A549 (cell line): ENCODE measurements around the gene FADS1. TPM values are rescaled to one million over a fixed set of nuclear protein-coding genes. Genes with fewer than 3 reads are reported as not detected.

Experiments
- ATAC-seq, 2 experiments: fragments of 200-7000 bp in 1 of 2; fragments of >200 bp in 1 of 2; cut with Nextera tagmentation in 1 of 2; cut with Tn5 transposase in 1 of 2; 3 replicates each; pipeline versions ENCODE4 v1.8.0 to v1.9.1; 2018 to 2020; ENCODE audit warnings: mild to moderate bottlenecking in 1 of 2, moderate library complexity in 1 of 2
- CTCF ChIA-PET: fragments of 300-600 bp; sonication (Branson Sonifier 250); formaldehyde crosslinking; extraction: SDS; loops from one replicate; lab custom pipeline; 2021; ENCODE audit warnings: antibody characterized with exemption, inconsistent platforms; lab: Yijun Ruan, JAX
- POLR2A ChIA-PET: fragments of 350-600 bp; formaldehyde crosslinking; extraction: SDS; loops from one replicate; lab custom pipeline; 2021; ENCODE audit warnings: antibody characterized with exemption, inconsistent platforms; lab: Yijun Ruan, JAX
- DNase-seq, 2 experiments: peaks; one replicate each; pipeline versions ENCODE4 v3.0.0 to v3.0.0-alpha.2; 2011 to 2016; ENCODE audit warnings: low read depth in 1 of 2, low spot score in 1 of 2
- FAIRE-seq: peaks from 2 replicates; lab custom pipeline; 2011; peaks lifted over from hg19 to GRCh38; lab: Jason Lieb, UNC
- H3K27ac ChIP-seq, 2 experiments: fragments of >200 bp; sonication (Bioruptor Twin); formaldehyde crosslinking; 3 replicates each; pipeline ENCODE4 v1.5.1; 2016 to 2017
- H3K4me1 ChIP-seq: fragments of >200 bp; sonication (Bioruptor Twin); formaldehyde crosslinking; 3 replicates; pipeline ENCODE4 v1.6.1; 2016
- H3K4me2 ChIP-seq: fragments of >200 bp; sonication (Bioruptor Twin); formaldehyde crosslinking; 3 replicates; pipeline ENCODE4 v1.6.1; 2016
- H3K4me3 ChIP-seq: fragments of >200 bp; sonication (Bioruptor Twin); formaldehyde crosslinking; 3 replicates; pipeline ENCODE4 v1.5.1; 2016
- H3K9me3 ChIP-seq: fragments of >200 bp; sonication (Bioruptor Twin); formaldehyde crosslinking; 3 replicates; pipeline ENCODE4 v1.6.1; 2016
- ATOH8 ChIP-seq: fragments of 250-450 bp; sonication (Bioruptor Pico); IDR thresholded peaks from 2 replicates; pipeline ENCODE4 v1.5.0; 2020; ENCODE audit warnings: low read depth, mild to moderate bottlenecking, moderate library complexity
- BHLHE40 ChIP-seq: IDR thresholded peaks from 2 replicates; pipeline ENCODE4 v1.6.1; 2012; ENCODE audit warnings: low read depth, low read length, inconsistent platforms
- CEBPB ChIP-seq, 2 experiments: fragments of >200 bp in 1 of 2; sonication (Bioruptor Twin) in 1 of 2; formaldehyde crosslinking in 1 of 2; IDR thresholded peaks; 2 replicates each; pipeline ENCODE4 v1.6.1; 2012 to 2016
- CTCF ChIP-seq: fragments of >200 bp; sonication (Bioruptor Twin); formaldehyde crosslinking; IDR thresholded peaks from 3 replicates; pipeline ENCODE4 v1.5.1; 2016
- E2F6 ChIP-seq: IDR thresholded peaks from 2 replicates; pipeline ENCODE4 v1.6.1; 2012; ENCODE audit warnings: low read depth, borderline replicate concordance
- EHF ChIP-seq: fragments of 250-450 bp; sonication (Bioruptor Pico); IDR thresholded peaks from 2 replicates; pipeline ENCODE4 v1.5.0; 2020; ENCODE audit warnings: mild to moderate bottlenecking
- EHMT2 ChIP-seq: fragments of 200-600 bp; sonication (generic); IDR thresholded peaks from 2 replicates; pipeline ENCODE4 v1.6.1; 2016; ENCODE audit warnings: antibody characterized with exemption, low read depth, mild to moderate bottlenecking, moderate library complexity
- ELK1 ChIP-seq: fragments of 150-350 bp; IDR thresholded peaks from 2 replicates; pipeline ENCODE4 v1.6.1; 2014; ENCODE audit warnings: low read depth, mild to moderate bottlenecking, low read length
- FOSB ChIP-seq: fragments of 250-450 bp; sonication (Bioruptor Pico); IDR thresholded peaks from 2 replicates; pipeline ENCODE4 v1.5.0; 2020; ENCODE audit warnings: mild to moderate bottlenecking, moderate library complexity
- FOXS1 ChIP-seq: fragments of 250-450 bp; sonication (Bioruptor Pico); IDR thresholded peaks from 2 replicates; pipeline ENCODE4 v1.5.0; 2020; ENCODE audit warnings: mild to moderate bottlenecking, moderate library complexity
- GATA3 ChIP-seq: IDR thresholded peaks from 2 replicates; pipeline ENCODE4 v1.6.1; 2012; ENCODE audit warnings: borderline replicate concordance
- HDAC2 ChIP-seq: fragments of 200-600 bp; sonication (generic); IDR thresholded peaks from 2 replicates; pipeline ENCODE4 v1.6.1; 2016
- HES2 ChIP-seq: fragments of >200 bp; sonication (Bioruptor Twin); formaldehyde crosslinking; IDR thresholded peaks from 2 replicates; pipeline ENCODE4 v1.6.1; 2016
- HMGXB4 ChIP-seq: fragments of 250-450 bp; sonication (Bioruptor Pico); IDR thresholded peaks from 2 replicates; pipeline ENCODE4 v1.5.0; 2021; ENCODE audit warnings: mild to moderate bottlenecking, moderate library complexity, borderline replicate concordance
- HOXA7 ChIP-seq: fragments of 250-450 bp; sonication (Bioruptor Pico); IDR thresholded peaks from 2 replicates; pipeline ENCODE4 v1.5.0; 2020; ENCODE audit warnings: mild to moderate bottlenecking, moderate library complexity
- HOXB13 ChIP-seq: fragments of 250-450 bp; sonication (Bioruptor Pico); IDR thresholded peaks from 2 replicates; pipeline ENCODE4 v1.5.0; 2020; ENCODE audit warnings: low read depth, mild to moderate bottlenecking, moderate library complexity
- JUN ChIP-seq, 2 experiments: fragments of >200 bp; sonication (Bioruptor Twin); formaldehyde crosslinking; IDR thresholded peaks; 2 replicates in 1 of 2; 3 replicates in 1 of 2; pipeline ENCODE4 v1.6.1; 2016 to 2017
- JUNB ChIP-seq: fragments of >200 bp; sonication (Bioruptor Twin); formaldehyde crosslinking; IDR thresholded peaks from 2 replicates; pipeline ENCODE4 v1.6.1; 2016
- KDM5A ChIP-seq: fragments of 200-600 bp; sonication (generic); IDR thresholded peaks from 2 replicates; pipeline ENCODE4 v1.6.1; 2016; ENCODE audit warnings: antibody characterized with exemption, mild to moderate bottlenecking
- MAFK ChIP-seq: fragments of 450-650 bp; IDR thresholded peaks from 2 replicates; pipeline ENCODE4 v1.6.1; 2014; ENCODE audit not compliant: partially characterized antibody
- MAZ ChIP-seq: fragments of 150-350 bp; IDR thresholded peaks from 2 replicates; pipeline ENCODE4 v1.6.1; 2014; ENCODE audit warnings: antibody characterized with exemption, low read depth, low read length, borderline replicate concordance
- MYC ChIP-seq: IDR thresholded peaks from 2 replicates; pipeline ENCODE4 v1.6.1; 2012; ENCODE audit warnings: mild to moderate bottlenecking, inconsistent platforms, low read length, improper control_type of control experiment, borderline replicate concordance
- NFE2L2 ChIP-seq: fragments of 150-350 bp; conservative IDR thresholded peaks from 2 replicates; pipeline ENCODE4 v1.6.1; 2014; ENCODE audit warnings: low read length
- PHF8 ChIP-seq: fragments of 200-600 bp; sonication (generic); IDR thresholded peaks from 2 replicates; pipeline ENCODE4 v1.6.1; 2016; ENCODE audit warnings: low read depth, mild to moderate bottlenecking, antibody characterized with exemption, moderate library complexity, borderline replicate concordance
- RARB ChIP-seq: fragments of 250-450 bp; sonication (Bioruptor Pico); IDR thresholded peaks from 2 replicates; pipeline ENCODE4 v1.8.0; 2021; ENCODE audit warnings: mild to moderate bottlenecking, moderate library complexity
- RFX5 ChIP-seq: fragments of 450-650 bp; IDR thresholded peaks from 2 replicates; pipeline ENCODE4 v1.7.1; 2014; ENCODE audit warnings: antibody characterized with exemption, mild to moderate bottlenecking, moderate library complexity
- RNF2 ChIP-seq: fragments of 200-600 bp; sonication (generic); IDR thresholded peaks from 2 replicates; pipeline ENCODE4 v1.6.1; 2016; ENCODE audit warnings: low read depth, mild to moderate bottlenecking, antibody characterized with exemption, moderate library complexity, borderline replicate concordance
- SMC3 ChIP-seq: fragments of >200 bp; sonication (Bioruptor Twin); formaldehyde crosslinking; IDR thresholded peaks from 3 replicates; pipeline ENCODE4 v1.6.1; 2018; ENCODE audit warnings: inconsistent platforms
- SREBF2 ChIP-seq: fragments of 450-650 bp; IDR thresholded peaks from 2 replicates; pipeline ENCODE4 v1.6.1; 2014; ENCODE audit warnings: mild to moderate bottlenecking, moderate library complexity
- TFCP2L1 ChIP-seq: fragments of 250-450 bp; sonication (Bioruptor Pico); IDR thresholded peaks from 2 replicates; pipeline ENCODE4 v1.5.0; 2021; ENCODE audit warnings: mild to moderate bottlenecking
- TP53 ChIP-seq: fragments of 250-450 bp; sonication (Bioruptor Pico); IDR thresholded peaks from 2 replicates; pipeline ENCODE4 v1.5.0; 2021; ENCODE audit warnings: mild to moderate bottlenecking, moderate library complexity
- USF2 ChIP-seq: fragments of 450-650 bp; IDR thresholded peaks from 2 replicates; pipeline ENCODE4 v1.6.1; 2014; ENCODE audit warnings: antibody characterized with exemption
- ZNF302 ChIP-seq: fragments of 250-450 bp; sonication (Bioruptor Pico); IDR thresholded peaks from 2 replicates; pipeline ENCODE4 v1.9.0; 2021; ENCODE audit warnings: inconsistent platforms, mild to moderate bottlenecking, moderate library complexity
- WGBS: methylation state at CpG from one replicate; pipeline ENCODE4 v1.1.6; 2017; ENCODE audit errors: missing lambda C conversion rate; 5-methylcytosine and 5-hydroxymethylcytosine counted together
- polyA plus RNA-seq, 4 experiments: library from polyadenylated mRNA; depleted of rRNA in 3 of 4; stranded (reverse); fragments of >200 nt; fragmentation: RNase III in 1 of 4; extraction: RNeasy Plus Mini Kit Qiagen cat#74134 plus additional on column Dnase treatment in 1 of 4; gene quantifications; 2 replicates in 3 of 4; 3 replicates in 1 of 4; pipeline ENCODE4 v1.2.3, GENCODE V29; 2011 to 2017

The FADS1 gene
- polyA plus RNA-seq, 2 of the 4 experiments (the other 2 are of a cell fraction): 163 to 205 TPM

GRCh38 chr11:61793083-61793828, 23.5 kb downstream of the FADS1 start:
- POLR2A ChIA-PET: interaction anchor here (1.0 to 2.5 kb wide), 3 partner anchors 22 to 319 kb away, joined by 3 to 17 read pairs (median 4); partner anchors contain the start of gene FADS2
- ATAC-seq (peak; percentile 20 to 53), DNase-seq (peak; percentile 31 to 47), FAIRE-seq (no peak)
- H3K27ac ChIP-seq: peak overlapping the region; percentile 92 to 100
- no peaks in the 10 kb centered on the region for H3K9me3 ChIP-seq
- peak overlapping the region; percentile 56 for H3K4me3 ChIP-seq
- CTCF ChIA-PET: interaction anchor here (0.6 to 10.3 kb wide), 12 partner anchors 12 to 315 kb away, joined by 3 to 147 read pairs (median 5); partner anchors contain the start of genes FADS1 and MYRF
- 4% methylated on average over 25 of the region's 29 CpGs for WGBS
- H3K4me1 ChIP-seq: peaks cover 26% of the 10 kb centered on the region; the same call in 1 of the 3 replicates
- peak overlapping the region; percentile 76 for H3K4me2 ChIP-seq
- TF ChIP-seq SMC3 (no peak), NFE2L2 (no peak), FOXS1 (CRISPR knock-in tag) (no peak), ZNF302 (no peak), MAFK (no peak), RFX5 (no peak), E2F6 (no peak), RNF2 (no peak), EHF (no peak), SREBF2 (no peak), HES2 (no peak), CTCF (no peak), ELK1 (no peak), MYC (no peak), FOSB (CRISPR knock-in tag) (0 out of 2 replicates have a peak, but pooled peaks have one; percentile 18), PHF8 (no peak), HDAC2 (peak; percentile 6; the same call in 1 of the 2 replicates), HMGXB4 (CRISPR knock-in tag) (no peak), BHLHE40 (no peak), JUNB (no peak), MAZ (no peak), CEBPB (IDR thresholded peaks at IDR 0.05) (no peak), TFCP2L1 (CRISPR knock-in tag) (no peak), KDM5A (peak; percentile 15; the same call in 1 of the 2 replicates), JUN (IDR thresholded peaks at IDR 0.05) (no peak), HOXA7 (CRISPR knock-in tag) (peak; percentile 25; the same call in 1 of the 2 replicates), TP53 (CRISPR knock-in tag) (no peak), ATOH8 (CRISPR knock-in tag) (no peak), GATA3 (no peak), HOXB13 (no peak), EHMT2 (no peak), USF2 (no peak), RARB (CRISPR knock-in tag) (no peak)
